Mesenteric fat pad (tissue), 1 donor: ENCODE data around the gene TMEM106B. TPM values are rescaled to one million over a fixed set of nuclear protein-coding genes. Genes with fewer than 3 reads are reported as not detected.

Source experiments
- total RNA-seq: library from RNA; stranded (reverse); fragmentation: NEBNext Ultra II Directional; extraction: Animal tissue kit (Norgen Biotek cat#: 25700); gene quantifications from one replicate; pipeline ENCODE4 v1.2.1, GENCODE V29; 2021
- donor health status: DM: yes; HTN: yes; CAD: no.

The TMEM106B gene
- total RNA-seq, 1 donor from 2014 or later, result 35.4 TPM

Other genes with a start within 250 kb of the TMEM106B start
- not detected for gene VWDE, start 192.6 kb downstream of the TMEM106B start, total RNA-seq